Osteocyte (in vitro differentiated cells): ENCODE measurements around the gene CACNB1. TPM values are rescaled to one million over a fixed set of nuclear protein-coding genes. Genes with fewer than 3 reads are reported as not detected.

Experiments used
- DNase-seq: peaks from one replicate; pipeline ENCODE4 v3.0.0; 2021; ENCODE audit warnings: mixed read lengths; ENCODE audit not compliant: unreplicated experiment; ENCODE audit errors: extremely low spot score
- H3K27ac Mint-ChIP-seq: one replicate; pipeline ENCODE4 v1.8.0; 2021; ENCODE audit warnings: mild to moderate bottlenecking, mixed read lengths; ENCODE audit not compliant: unreplicated experiment
- H3K27me3 Mint-ChIP-seq: one replicate; pipeline ENCODE4 v1.8.0; 2021; ENCODE audit warnings: mixed read lengths; ENCODE audit not compliant: unreplicated experiment
- H3K36me3 Mint-ChIP-seq: one replicate; pipeline ENCODE4 v1.8.0; 2021; ENCODE audit warnings: mixed read lengths; ENCODE audit not compliant: unreplicated experiment
- H3K4me1 Mint-ChIP-seq: one replicate; pipeline ENCODE4 v1.8.0; 2021; ENCODE audit warnings: mixed read lengths; ENCODE audit not compliant: unreplicated experiment
- H3K4me3 Mint-ChIP-seq: one replicate; pipeline ENCODE4 v1.8.0; 2021; ENCODE audit warnings: mild to moderate bottlenecking, moderate library complexity, mixed read lengths; ENCODE audit not compliant: unreplicated experiment
- H3K9me3 Mint-ChIP-seq: one replicate; pipeline ENCODE4 v1.8.0; 2021; ENCODE audit warnings: mixed read lengths; ENCODE audit not compliant: unreplicated experiment
- CTCF ChIP-seq: fragments of 200-600 bp; sonication (generic); IDR thresholded peaks from 2 replicates; pipeline ENCODE4 v1.5.0; 2021; ENCODE audit warnings: antibody characterized with exemption, mild to moderate bottlenecking, moderate library complexity
- total RNA-seq: library from RNA; stranded (reverse); gene quantifications from 2 replicates; pipeline ENCODE4 v1.2.1, GENCODE V29; 2021

The CACNB1 gene
- total RNA-seq, 1 donor from 2014 or later = 15.4 TPM

GRCh38 chr17:39173526-39174274 lies 23.8 kb downstream of the CACNB1 start:
- H3K27me3 Mint-ChIP-seq = no peaks in the 10 kb centered on the region
- TF ChIP-seq CTCF = no peak
- no peak overlapping the region for H3K27ac Mint-ChIP-seq
- no peak overlapping the region for H3K4me3 Mint-ChIP-seq
- H3K4me1 Mint-ChIP-seq = peaks cover 7% of the 10 kb centered on the region
- H3K9me3 Mint-ChIP-seq = no peaks in the 10 kb centered on the region
- peaks cover 25% of the 10 kb centered on the region for H3K36me3 Mint-ChIP-seq
- DNase-seq = no peak

DNA sequence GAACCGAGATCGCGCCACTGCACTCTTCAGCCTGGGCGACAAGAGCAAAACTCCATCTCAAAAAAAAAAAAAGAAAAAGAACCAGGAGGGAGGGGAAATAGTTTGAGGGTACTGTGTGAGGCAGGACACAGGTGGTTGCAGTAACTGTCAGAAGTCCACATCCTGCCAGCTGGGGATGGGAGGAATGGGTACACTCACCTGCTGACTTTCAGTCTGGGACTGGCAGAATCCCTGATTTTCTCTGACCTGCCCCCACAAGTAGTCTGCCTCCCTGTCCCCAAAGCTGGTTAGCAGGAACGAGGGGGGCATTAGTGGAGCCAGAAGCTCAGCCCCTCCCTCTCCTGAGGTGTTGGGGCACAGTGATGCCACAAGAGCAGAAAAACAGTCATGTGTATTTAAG lies 24.4 kb downstream of the CACNB1 start:
- no peak for TF ChIP-seq CTCF
- Mint-ChIP-seq H3K4me3 (no peak overlapping the region), H3K36me3 (peaks cover 21% of the 10 kb centered on the region), H3K27me3 (no peaks in the 10 kb centered on the region), H3K4me1 (peaks cover under 1% of the 10 kb centered on the region), H3K27ac (no peak overlapping the region), H3K9me3 (no peaks in the 10 kb centered on the region)
- no peak for DNase-seq

GRCh38 chr17:39171933-39172332 lies 25.5 kb downstream of the CACNB1 start:
- TF ChIP-seq CTCF = no peak
- Mint-ChIP-seq H3K9me3 (no peaks in the 10 kb centered on the region), H3K36me3 (peaks cover 15% of the 10 kb centered on the region)

GRCh38 chr17:39170558-39170957 lies 26.9 kb downstream of the CACNB1 start:
- no peak overlapping the region for H3K27ac Mint-ChIP-seq
- TF ChIP-seq CTCF = no peak
- H3K9me3 Mint-ChIP-seq = no peaks in the 10 kb centered on the region
- H3K4me3 Mint-ChIP-seq = no peak overlapping the region
- H3K27me3 Mint-ChIP-seq = peaks cover 5% of the 10 kb centered on the region
- peaks cover 5% of the 10 kb centered on the region for H3K36me3 Mint-ChIP-seq
- H3K4me1 Mint-ChIP-seq = peaks cover 4% of the 10 kb centered on the region
- no peak for DNase-seq

More at GRCh38 chr17:39171933-39172332, 25.5 kb downstream of the CACNB1 start:
- Mint-ChIP-seq H3K4me3 (no peak overlapping the region), H3K27ac (no peak overlapping the region), H3K4me1 (peaks cover 4% of the 10 kb centered on the region), H3K27me3 (no peaks in the 10 kb centered on the region)
- DNase-seq = no peak

- H3K4me1 Mint-ChIP-seq = peaks cover 5% of the 10 kb centered on the region
- no peaks in the 10 kb centered on the region for H3K9me3 Mint-ChIP-seq
- peaks cover 6% of the 10 kb centered on the region for H3K27me3 Mint-ChIP-seq
- H3K4me3 Mint-ChIP-seq = no peak overlapping the region
- peaks cover under 1% of the 10 kb centered on the region for H3K36me3 Mint-ChIP-seq
- no peak for DNase-seq
- H3K27ac Mint-ChIP-seq = no peak overlapping the region
- TF ChIP-seq CTCF = no peak
Observed at GRCh38 chr17:39170109-39170508, 27.4 kb downstream of the CACNB1 start.
